ENCODE data around the gene TLX3. TPM values are rescaled to one million over a fixed set of nuclear protein-coding genes. Genes with fewer than 3 reads are reported as not detected.
"Not testable (repeated sequence)": the region's sequence is repeated elsewhere in the genome, so short reads cannot be mapped to it uniquely, and the experiment has no call there.

The TLX3 gene
- total and polyA plus RNA-seq, 12 donors = 0.17 TPM; not detected in 11

DNA sequence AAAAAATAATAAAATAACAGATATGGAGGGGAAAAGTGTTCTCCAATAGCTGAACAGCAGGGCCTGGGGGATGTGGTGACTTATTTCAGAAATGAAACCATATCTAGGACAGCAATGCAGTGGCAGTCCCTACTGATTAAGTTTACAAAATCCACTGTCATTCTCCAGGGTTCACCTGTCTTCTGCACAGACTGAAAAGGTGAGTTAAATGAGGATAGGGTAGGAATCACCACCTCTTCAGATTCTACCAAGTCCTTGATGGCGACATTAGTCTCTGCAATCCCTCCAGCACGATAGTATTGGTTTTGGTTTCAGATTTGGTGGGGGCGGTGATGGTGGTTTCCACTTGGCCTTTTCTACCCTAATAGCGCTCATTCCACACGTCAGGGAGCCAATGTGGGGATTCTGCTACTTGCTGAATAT is 46.3 kb downstream of the TLX3 start:
- Histone ChIP-seq H3K9me3 (replicated peaks in 1 of 3) (no peaks in the 10 kb centered on the region), H3K36me3 (replicated peaks in 1 of 2) (no peaks in the 10 kb centered on the region), H3K27me3 (no peaks in the 10 kb centered on the region), H3K4me3 (no peak overlapping the region), H3K27ac (no peak overlapping the region), H3K4me1 (replicated peaks in 1 of 2) (no peaks in the 10 kb centered on the region)
- 83 to 95% (median 88%) methylated on average over 5 of the region's 5 CpGs for WGBS, 4 donors
- TF ChIP-seq, protein P1, sequence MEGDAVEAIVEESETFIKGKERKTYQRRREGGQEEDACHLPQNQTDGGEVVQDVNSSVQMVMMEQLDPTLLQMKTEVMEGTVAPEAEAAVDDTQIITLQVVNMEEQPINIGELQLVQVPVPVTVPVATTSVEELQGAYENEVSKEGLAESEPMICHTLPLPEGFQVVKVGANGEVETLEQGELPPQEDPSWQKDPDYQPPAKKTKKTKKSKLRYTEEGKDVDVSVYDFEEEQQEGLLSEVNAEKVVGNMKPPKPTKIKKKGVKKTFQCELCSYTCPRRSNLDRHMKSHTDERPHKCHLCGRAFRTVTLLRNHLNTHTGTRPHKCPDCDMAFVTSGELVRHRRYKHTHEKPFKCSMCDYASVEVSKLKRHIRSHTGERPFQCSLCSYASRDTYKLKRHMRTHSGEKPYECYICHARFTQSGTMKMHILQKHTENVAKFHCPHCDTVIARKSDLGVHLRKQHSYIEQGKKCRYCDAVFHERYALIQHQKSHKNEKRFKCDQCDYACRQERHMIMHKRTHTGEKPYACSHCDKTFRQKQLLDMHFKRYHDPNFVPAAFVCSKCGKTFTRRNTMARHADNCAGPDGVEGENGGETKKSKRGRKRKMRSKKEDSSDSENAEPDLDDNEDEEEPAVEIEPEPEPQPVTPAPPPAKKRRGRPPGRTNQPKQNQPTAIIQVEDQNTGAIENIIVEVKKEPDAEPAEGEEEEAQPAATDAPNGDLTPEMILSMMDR (IDR thresholded peaks at IDR 0.05) = no peak
- no peak for TF ChIP-seq POLR2A (IDR thresholded peaks at IDR 0.05)
- DNase-seq = no peak
- intact Hi-C loops (cut with DNase I) = no loop called here

DNA sequence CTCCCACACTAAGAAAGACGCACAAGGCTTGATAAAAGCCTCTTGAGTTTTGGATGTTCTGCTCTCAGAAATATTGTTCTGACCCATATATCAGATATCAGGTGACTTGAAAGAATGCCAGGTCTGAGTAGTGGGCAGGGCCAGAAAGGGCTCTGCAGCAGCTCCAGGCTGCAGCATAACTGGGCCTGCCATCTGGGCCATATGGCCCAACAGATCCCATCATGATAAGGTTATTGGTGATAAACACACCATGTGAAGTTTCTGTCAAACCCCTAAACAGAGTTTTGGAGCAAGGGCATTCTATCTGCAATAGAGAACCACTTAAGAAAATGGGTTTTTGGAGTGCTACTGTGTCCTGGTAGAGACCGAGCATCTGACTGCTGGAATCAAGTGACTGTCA is 48.8 kb downstream of the TLX3 start:
- no peak for DNase-seq
- 91 to 94% (median 92%) methylated on average over 2 of the region's 2 CpGs for WGBS, 4 donors
- Histone ChIP-seq H3K36me3 (replicated peaks in 1 of 2) (no peaks in the 10 kb centered on the region), H3K4me1 (replicated peaks in 1 of 2) (no peaks in the 10 kb centered on the region), H3K27me3 (no peaks in the 10 kb centered on the region), H3K27ac (no peak overlapping the region), H3K9me3 (replicated peaks in 1 of 3) (no peaks in the 10 kb centered on the region), H3K4me3 (no peak overlapping the region)
- intact Hi-C loops (cut with DNase I) = no loop called here
- TF ChIP-seq POLR2A (IDR thresholded peaks at IDR 0.05) = no peak
- TF ChIP-seq, protein P1 (IDR thresholded peaks at IDR 0.05) = no peak

DNA sequence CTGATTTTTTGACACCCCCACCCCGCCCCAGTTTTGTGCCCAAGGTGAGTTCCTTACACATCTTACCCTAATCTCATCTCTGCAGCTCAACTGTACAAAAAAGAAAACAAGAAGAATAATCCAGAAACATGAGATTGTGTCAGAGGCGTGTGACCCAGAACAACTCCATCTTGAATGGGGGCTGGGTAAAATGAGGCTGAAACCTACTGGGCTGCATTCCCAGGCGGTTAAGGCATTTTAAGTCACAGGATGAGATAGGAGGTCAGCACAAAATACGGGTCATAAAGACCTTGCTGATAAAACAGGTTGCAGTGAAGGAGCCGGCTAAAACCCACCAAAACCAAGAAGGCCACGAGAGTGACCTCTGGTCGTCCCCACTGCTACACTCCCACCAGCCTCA is 52.1 kb downstream of the TLX3 start:
- not testable (repeated sequence) for H3K36me3 ChIP-seq (replicated peaks in 1 of 2)

More for the DNA sequence above, 52.1 kb downstream of the TLX3 start:
- H3K4me1 ChIP-seq (replicated peaks in 1 of 2); intact Hi-C loops (cut with DNase I); H3K27ac ChIP-seq; H3K27me3 ChIP-seq; H3K4me3 ChIP-seq; DNase-seq; H3K9me3 ChIP-seq (replicated peaks in 1 of 3): not testable (repeated sequence)
- WGBS, 4 donors = 57 to 77% (median 71%) methylated on average over 7 of the region's 7 CpGs

Small RNA genes lying within 50 kb of the gene (small RNA-seq; reads per million reads assigned to genes)
- gene AC091980.1 = 0 reads per million in 2 donors
- 0 reads per million in 2 donors for gene RN7SL339P

Other genes with a start within 250 kb of the TLX3 start
- gene NPM1, start 78.6 kb downstream of the TLX3 start, total RNA-seq = 1,000 to 10,000 TPM in 1 of 9 donors, 100 to 1,000 TPM in 8; 376 to 1,874 (median 641) TPM
- 1,000 to 10,000 TPM in 2 of 3 donors, 100 to 1,000 TPM in 1; 718 to 1,386 (median 1,014) TPM for gene NPM1, start 78.6 kb downstream of the TLX3 start, polyA plus RNA-seq
- under 1 TPM; 0.14 to 0.61 (median 0.28) TPM for gene FGF18, start 110.4 kb downstream of the TLX3 start, total RNA-seq
- gene FGF18, start 110.4 kb downstream of the TLX3 start, polyA plus RNA-seq = 1 to 10 TPM in 1 of 3 donors, under 1 TPM in 2; 0.18 to 1.5 (median 0.88) TPM

All from adrenal gland (tissue), 12 donors.